OCI-LY3 (cell line): Measurements from ENCODE around the gene DHCR7.

Experiments
- CTCF ChIP-seq: fragments of 200-600, 300-600 bp; sonication (generic); IDR thresholded peaks from 2 replicates; pipeline ENCODE4 v1.5.1; 2014; ENCODE audit warnings: antibody characterized with exemption, low read length, low read depth
- EZH2phosphoT487 ChIP-seq: fragments of 200-600 bp; shearing (Covaris generic); IDR thresholded peaks from 2 replicates; pipeline ENCODE4 v1.6.1; 2018; ENCODE audit warnings: antibody characterized with exemption, mixed run types, low read depth

- TF ChIP-seq CTCF (no peak), EZH2phosphoT487 (no peak)
Observed at GRCh38 chr11:71474141-71474770, 26.1 kb upstream of the DHCR7 start.
